GM19395 (cell line): ENCODE measurements around the gene NRAP.

Experiments
- ATAC-seq: cut with Tn5 transposase; IDR thresholded peaks from one replicate; pipeline ENCODE4 v1.9.1; 2021; ENCODE audit warnings: mild to moderate bottlenecking, moderate library complexity; ENCODE audit not compliant: unreplicated experiment

Gene NRAP

GRCh38 chr10:113540845-113541548, 122.8 kb downstream of the NRAP start:
- no peak for ATAC-seq

GRCh38 chr10:113539789-113540188, 124.1 kb downstream of the NRAP start:
- no peak for ATAC-seq
